DOHH2 (cell line): ENCODE data around the gene DPP3.

Source experiments
- H3F3A ChIP-seq: fragments of 200-600 bp; sonication (generic), shearing (Covaris generic); 2 replicates; pipeline ENCODE4 v1.6.0; 2016; ENCODE audit warnings: antibody characterized with exemption, mild to moderate bottlenecking; ENCODE audit not compliant: control insufficient read depth, insufficient read depth
- H3K27ac ChIP-seq: fragments of 200-600 bp; sonication (generic); 2 replicates; pipeline ENCODE4 v1.5.1; 2014; ENCODE audit warnings: low read depth, mild to moderate bottlenecking, low read length, moderate library complexity
- H3K27me3 ChIP-seq: fragments of 200-600 bp; sonication (generic); 2 replicates; pipeline ENCODE4 v1.6.1; 2014; ENCODE audit warnings: mild to moderate bottlenecking, low read length, mixed read lengths; ENCODE audit not compliant: control insufficient read depth
- H3K36me3 ChIP-seq: fragments of 200-600 bp; sonication (generic); 2 replicates; pipeline ENCODE4 v1.6.1; 2014; ENCODE audit warnings: mild to moderate bottlenecking, low read length, moderate library complexity, mixed read lengths; ENCODE audit not compliant: control insufficient read depth
- H3K4me1 ChIP-seq: fragments of 200-600 bp; sonication (generic); 2 replicates; pipeline ENCODE4 v1.6.1; 2014; ENCODE audit warnings: mild to moderate bottlenecking, low read length, mixed read lengths; ENCODE audit not compliant: control insufficient read depth
- H3K4me2 ChIP-seq: fragments of 200-600 bp; sonication (generic); 2 replicates; pipeline ENCODE4 v1.6.0; 2014; ENCODE audit warnings: mild to moderate bottlenecking, low read length, moderate library complexity
- H3K4me3 ChIP-seq: fragments of 200-600 bp; sonication (generic); 2 replicates; pipeline ENCODE4 v1.5.1; 2014; ENCODE audit warnings: mild to moderate bottlenecking, low read length, mixed read lengths
- H3K79me2 ChIP-seq: fragments of 200-600 bp; sonication (generic); 2 replicates; pipeline ENCODE4 v1.6.1; 2014; ENCODE audit warnings: mild to moderate bottlenecking, low read length, mixed read lengths; ENCODE audit not compliant: control insufficient read depth
- H3K9me2 ChIP-seq: fragments of 200-600 bp; sonication (generic); replicated peaks from 2 replicates; pipeline ENCODE4 v1.6.1; 2014; ENCODE audit warnings: mild to moderate bottlenecking, low read length, mixed read lengths; ENCODE audit not compliant: control insufficient read depth
- H3K9me3 ChIP-seq: fragments of 200-600 bp; sonication (generic); 2 replicates; pipeline ENCODE4 v1.6.1; 2014; ENCODE audit warnings: antibody characterized with exemption, low read length, mixed read lengths; ENCODE audit not compliant: control insufficient read depth, insufficient read depth
- H4K20me1 ChIP-seq: fragments of 200-600 bp; sonication (generic); 2 replicates; pipeline ENCODE4 v1.6.0; 2014; ENCODE audit warnings: low read depth, mild to moderate bottlenecking, antibody characterized with exemption, low read length, moderate library complexity; ENCODE audit not compliant: control insufficient read depth, insufficient read depth
- CTCF ChIP-seq: fragments of 200-600 bp; sonication (generic); IDR thresholded peaks from one replicate; pipeline ENCODE4 v1.5.1; 2014; ENCODE audit warnings: antibody characterized with exemption, mild to moderate bottlenecking, low read depth, low read length; ENCODE audit not compliant: poor library complexity, severe bottlenecking
- EZH2phosphoT487 ChIP-seq: fragments of 200-600 bp; sonication (generic); IDR thresholded peaks from 2 replicates; pipeline ENCODE4 v1.6.1; 2017; ENCODE audit warnings: borderline replicate concordance, mild to moderate bottlenecking, antibody characterized with exemption, low read length, moderate library complexity, mixed read lengths

The DPP3 gene

GRCh38 chr11:66473608-66474515 is 6.4 kb upstream of the DPP3 start:
- H3K4me1 ChIP-seq: peaks cover 2% of the 10 kb centered on the region
- no peak overlapping the region for H3K4me2 ChIP-seq
- no peaks in the 10 kb centered on the region for H3K27me3 ChIP-seq
- peaks cover 3% of the 10 kb centered on the region; the same call in 1 of the 2 replicates for H3K36me3 ChIP-seq
- no peaks in the 10 kb centered on the region for H3K9me3 ChIP-seq
- H3F3A ChIP-seq: no peaks in the 10 kb centered on the region
- TF ChIP-seq EZH2phosphoT487: no peak
- TF ChIP-seq CTCF: no peak
- H3K27ac ChIP-seq: no peak overlapping the region
- H3K4me3 ChIP-seq: no peak overlapping the region
- peaks cover 6% of the 10 kb centered on the region; the same call in 1 of the 2 replicates for H4K20me1 ChIP-seq
- H3K9me2 ChIP-seq: no peaks in the 10 kb centered on the region
- H3K79me2 ChIP-seq: peaks cover 4% of the 10 kb centered on the region

GRCh38 chr11:66475349-66476172 is 4.7 kb upstream of the DPP3 start:
- peaks cover 7% of the 10 kb centered on the region for H3K4me1 ChIP-seq
- H3K9me2 ChIP-seq: no peaks in the 10 kb centered on the region
- H4K20me1 ChIP-seq: peaks cover 6% of the 10 kb centered on the region; the same call in 1 of the 2 replicates
- H3K27ac ChIP-seq: no peak overlapping the region
- no peaks in the 10 kb centered on the region for H3K9me3 ChIP-seq
- no peak overlapping the region for H3K4me3 ChIP-seq
- peaks cover 17% of the 10 kb centered on the region for H3K79me2 ChIP-seq
- H3F3A ChIP-seq: no peaks in the 10 kb centered on the region
- no peaks in the 10 kb centered on the region for H3K27me3 ChIP-seq
- TF ChIP-seq EZH2phosphoT487 (no peak), CTCF (no peak)
- H3K4me2 ChIP-seq: no peak overlapping the region
- peaks cover 6% of the 10 kb centered on the region; the same call in 1 of the 2 replicates for H3K36me3 ChIP-seq

GRCh38 chr11:66476173-66476840 is 3.9 kb upstream of the DPP3 start:
- H3K4me3 ChIP-seq: no peak overlapping the region
- H3K79me2 ChIP-seq: peaks cover 24% of the 10 kb centered on the region
- no peak for TF ChIP-seq EZH2phosphoT487
- TF ChIP-seq CTCF: no peak
- H3K27me3 ChIP-seq: no peaks in the 10 kb centered on the region
- H3K9me2 ChIP-seq: no peaks in the 10 kb centered on the region
- H3K9me3 ChIP-seq: no peaks in the 10 kb centered on the region
- no peak overlapping the region for H3K27ac ChIP-seq
- H3F3A ChIP-seq: no peaks in the 10 kb centered on the region
- H4K20me1 ChIP-seq: peaks cover 6% of the 10 kb centered on the region; the same call in 1 of the 2 replicates
- H3K4me2 ChIP-seq: no peak overlapping the region
- H3K4me1 ChIP-seq: peaks cover 14% of the 10 kb centered on the region
- peaks cover 6% of the 10 kb centered on the region; the same call in 1 of the 2 replicates for H3K36me3 ChIP-seq
